IMR-90 (cell line): Measurements from ENCODE around the gene UNKL. TPM values are rescaled to one million over a fixed set of nuclear protein-coding genes. Genes with fewer than 3 reads are reported as not detected.

Experiments
- ATAC-seq: fragments of 200-7000 bp; cut with Tn5 transposase; 2 replicates; pipeline ENCODE4 v1.9.1; 2020; ENCODE audit warnings: low read depth, mild to moderate bottlenecking, moderate library complexity
- BruUV-seq: library from RNA; stranded (reverse); fragments of 400-500 nt; replicated peaks from 2 replicates; lab custom pipeline; 2021; lab: Mats Ljungman, UMichigan
- CTCF ChIA-PET: fragments of 300-600 bp; formaldehyde crosslinking; extraction: SDS; loops from one replicate; lab custom pipeline; 2021; ENCODE audit warnings: antibody characterized with exemption; lab: Yijun Ruan, JAX
- POLR2A ChIA-PET: fragments of 300-600 bp; sonication (Branson Sonifier 250); formaldehyde crosslinking; loops from one replicate; lab custom pipeline; 2022; ENCODE audit warnings: antibody characterized with exemption; ENCODE audit not compliant: unreplicated experiment; lab: Charles Lee
- DNase-seq: peaks from one replicate; pipeline ENCODE4 v3.0.0; 2013
- H2AFZ ChIP-seq: replicated peaks from 2 replicates; pipeline ENCODE3; 2013; ENCODE audit warnings: low read length, mild to moderate bottlenecking; ENCODE audit not compliant: poor library complexity
- H2AK5ac ChIP-seq: 2 replicates; pipeline ENCODE4 v1.6.1; 2013; ENCODE audit warnings: low read depth, low read length, inconsistent platforms
- H2AK9ac ChIP-seq: replicated peaks from 2 replicates; pipeline ENCODE3; 2013; ENCODE audit warnings: mild to moderate bottlenecking, low read depth, low read length, moderate library complexity; ENCODE audit not compliant: poor library complexity
- H2BK120ac ChIP-seq: 2 replicates; pipeline ENCODE4 v1.6.1; 2013; ENCODE audit warnings: low read depth, low read length, inconsistent platforms
- H2BK15ac ChIP-seq: 3 replicates; pipeline ENCODE4 v1.6.1; 2013; ENCODE audit warnings: low read depth, low read length, inconsistent platforms
- H2BK20ac ChIP-seq: 2 replicates; pipeline ENCODE4 v1.6.1; 2013; ENCODE audit warnings: low read depth, mild to moderate bottlenecking, inconsistent platforms, low read length, moderate library complexity
- H2BK5ac ChIP-seq: 2 replicates; pipeline ENCODE4 v1.6.1; 2013; ENCODE audit warnings: mild to moderate bottlenecking, low read depth, low read length, inconsistent platforms; ENCODE audit not compliant: poor library complexity, severe bottlenecking
- H3K14ac ChIP-seq: replicated peaks from 2 replicates; pipeline ENCODE4 v1.6.1; 2013; ENCODE audit warnings: low read depth, low read length, inconsistent platforms
- H3K18ac ChIP-seq: 2 replicates; pipeline ENCODE4 v1.6.1; 2013; ENCODE audit warnings: low read depth, low read length, control low read depth
- H3K23ac ChIP-seq: 2 replicates; pipeline ENCODE4 v1.6.1; 2013; ENCODE audit warnings: low read depth, low read length, inconsistent platforms
- H3K27ac ChIP-seq: 2 replicates; pipeline ENCODE4 v1.5.1; 2013; ENCODE audit warnings: mild to moderate bottlenecking, control low read depth, low read length; ENCODE audit not compliant: insufficient read depth
- H3K27me3 ChIP-seq: 2 replicates; pipeline ENCODE4 v1.6.1; 2013; ENCODE audit warnings: low read length; ENCODE audit not compliant: control insufficient read depth, insufficient read depth
- H3K36me3 ChIP-seq: 2 replicates; pipeline ENCODE4 v1.6.1; 2013; ENCODE audit warnings: low read length, mixed read lengths; ENCODE audit not compliant: control insufficient read depth, insufficient read depth
- H3K4ac ChIP-seq: 2 replicates; pipeline ENCODE4 v1.6.1; 2013; ENCODE audit warnings: low read depth, low read length, inconsistent platforms
- H3K4me1 ChIP-seq: 2 replicates; pipeline ENCODE4 v1.6.1; 2013; ENCODE audit warnings: low read length, mixed read lengths; ENCODE audit not compliant: control insufficient read depth, insufficient read depth
- H3K4me2 ChIP-seq: 2 replicates; pipeline ENCODE4 v1.6.1; 2013; ENCODE audit warnings: low read depth, mild to moderate bottlenecking, control low read depth, low read length, moderate library complexity
- H3K4me3 ChIP-seq: 2 replicates; pipeline ENCODE4 v1.5.1; 2013; ENCODE audit warnings: low read depth, mild to moderate bottlenecking, control low read depth, low read length, moderate library complexity; ENCODE audit not compliant: insufficient read depth
- H3K56ac ChIP-seq: 2 replicates; pipeline ENCODE4 v1.6.1; 2013; ENCODE audit warnings: low read length, inconsistent platforms; ENCODE audit not compliant: insufficient read depth; ENCODE audit errors: extremely low read depth
- H3K79me1 ChIP-seq, 2 experiments: 2 replicates each; pipeline ENCODE4 v1.6.1; 2013; ENCODE audit warnings: low read length in 2 of 2, inconsistent platforms in 1 of 2, low read depth in 1 of 2
- H3K9ac ChIP-seq: 2 replicates; pipeline ENCODE4 v1.6.1; 2013; ENCODE audit warnings: low read depth, low read length, control low read depth
- H3K9me1 ChIP-seq: 2 replicates; pipeline ENCODE4 v1.6.1; 2013; ENCODE audit warnings: low read length, inconsistent platforms; ENCODE audit not compliant: insufficient read depth
- H3K9me3 ChIP-seq: 2 replicates; pipeline ENCODE4 v1.6.1; 2013; ENCODE audit warnings: low read length; ENCODE audit not compliant: control insufficient read depth, insufficient read depth
- H4K20me1 ChIP-seq: 2 replicates; pipeline ENCODE4 v1.6.1; 2013; ENCODE audit warnings: low read length, inconsistent platforms; ENCODE audit not compliant: insufficient read depth
- H4K5ac ChIP-seq: 2 replicates; pipeline ENCODE4 v1.6.1; 2013; ENCODE audit warnings: mild to moderate bottlenecking, low read depth, low read length, control low read depth
- H4K8ac ChIP-seq, 2 experiments: 2 replicates each; pipeline ENCODE4 v1.6.1; 2013; ENCODE audit warnings: low read depth in 2 of 2, low read length in 2 of 2, control low read depth in 1 of 2, inconsistent platforms in 1 of 2
- H4K91ac ChIP-seq: 2 replicates; pipeline ENCODE4 v1.6.1; 2013; ENCODE audit warnings: low read depth, low read length, inconsistent platforms; ENCODE audit not compliant: insufficient read depth
- BHLHE40 ChIP-seq: fragments of 150-350 bp; IDR thresholded peaks from 2 replicates; pipeline ENCODE4 v1.6.1; 2016; ENCODE audit warnings: mild to moderate bottlenecking, low read depth, low read length
- CTCF ChIP-seq: conservative IDR thresholded peaks from 2 replicates; pipeline ENCODE4 v1.5.1; 2012; ENCODE audit warnings: mild to moderate bottlenecking, low read depth, low read length, improper control_type of control experiment
- POLR2A ChIP-seq: IDR thresholded peaks from 2 replicates; pipeline ENCODE4 v1.6.1; 2012; ENCODE audit warnings: mild to moderate bottlenecking, low read depth, low read length
- RCOR1 ChIP-seq: IDR thresholded peaks from 2 replicates; pipeline ENCODE4 v1.6.1; 2012; ENCODE audit warnings: mild to moderate bottlenecking, low read length, improper control_type of control experiment; ENCODE audit not compliant: insufficient replicate concordance
- WGBS, 2 experiments: methylation state at CpG; one replicate each; pipeline versions ENCODE4 v1.1.5 to v1.1.7; 2013; ENCODE audit warnings: missing lambda C conversion rate in 2 of 2; ENCODE audit not compliant: insufficient read length in 1 of 2; ENCODE audit errors: extremely low coverage in 2 of 2; 5-methylcytosine and 5-hydroxymethylcytosine counted together
- dilution Hi-C: fragments of 300-500 bp; cut with HindIII; formaldehyde crosslinking; loops from one replicate; pipeline ENCODE4 v1.14.3; 2018; ENCODE audit warnings: low sequenced_read_pairs; ENCODE audit not compliant: unreplicated experiment
- in situ Hi-C: fragments of 300-500 bp; cut with MboI; formaldehyde crosslinking; loops from 3 replicates; pipeline ENCODE4 v1.14.3; 2019; ENCODE audit warnings: low sequenced_read_pairs, inconsistent platforms, mixed read lengths
- intact Hi-C: fragments of 100-400 bp; cut with micrococcal nuclease; formaldehyde crosslinking; loops from 2 replicates; pipeline ENCODE4 v1.10.0; 2022
- polyA plus RNA-seq, 3 experiments: library from polyadenylated mRNA; depleted of rRNA; stranded (reverse); fragments of >200 nt; gene quantifications; 2 replicates each; pipeline ENCODE4 v1.2.3, GENCODE V29; 2012; ENCODE audit warnings: low replicate concordance in 1 of 3
- total RNA-seq: library from RNA; depleted of rRNA; stranded (reverse); fragments of >200 nt; gene quantifications from 2 replicates; pipeline ENCODE4 v1.2.3, GENCODE V29; 2012

UNKL gene
- total and polyA plus RNA-seq, 2 of the 4 experiments (the other 2 are of a cell fraction), result 4.1 to 13.3 TPM

DNA sequence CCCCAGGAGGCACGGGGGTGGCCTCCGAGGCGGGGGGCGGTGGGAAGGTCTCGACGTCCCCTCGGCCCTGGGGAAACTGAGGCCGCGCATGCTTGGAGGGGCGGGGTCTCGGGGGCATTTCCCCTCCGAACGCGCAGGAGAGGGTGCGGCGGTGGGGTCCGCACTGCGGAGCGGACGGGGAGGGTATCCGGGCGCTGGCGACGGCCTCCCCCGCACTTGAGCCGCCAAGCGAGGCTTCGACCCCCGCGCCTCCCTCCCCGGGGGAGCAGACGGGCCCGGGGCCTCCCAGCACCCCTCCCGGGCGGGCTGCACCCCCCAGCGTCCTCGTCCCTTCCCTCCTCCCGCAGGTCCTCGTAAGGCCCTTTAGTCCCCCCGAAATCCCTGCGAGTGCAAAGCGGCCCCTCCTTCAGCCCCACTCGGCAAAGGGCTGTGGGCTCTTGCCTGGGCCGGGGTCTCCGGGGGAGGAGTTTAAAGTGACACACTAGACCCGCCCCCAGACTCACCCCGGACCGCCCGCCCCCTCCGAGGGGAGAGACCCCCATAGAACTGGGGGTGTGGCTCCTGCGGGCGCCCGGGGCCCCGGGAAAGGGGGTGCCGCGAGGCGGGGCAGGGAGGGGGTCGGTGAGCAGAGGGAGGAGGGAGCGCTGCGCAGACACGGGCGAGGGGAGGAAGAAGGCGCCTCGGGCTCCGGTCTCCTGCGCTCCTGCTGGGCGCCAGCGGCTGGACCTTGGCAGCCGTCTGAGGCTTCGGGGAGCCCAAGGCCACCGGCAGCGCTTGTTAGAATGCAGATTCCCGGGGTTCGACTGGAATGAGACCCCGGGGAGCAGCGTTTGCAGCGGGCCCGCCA, 80.4 kb downstream of the UNKL start:
- TF ChIP-seq BHLHE40 (no peak), POLR2A (no peak), RCOR1 (no peak), CTCF (no peak)
- Histone ChIP-seq H3K27me3 (peaks cover 55% of the 10 kb centered on the region), H2BK15ac (no peak overlapping the region), H2AK5ac (no peak overlapping the region), H3K79me1 (no peaks in the 10 kb centered on the region), H3K4me2 (no peak overlapping the region), H3K9me3 (peaks cover 3% of the 10 kb centered on the region; the same call in 1 of the 2 replicates), H2AK9ac (peak overlapping the region; percentile 28), H3K36me3 (no peaks in the 10 kb centered on the region), H3K27ac (no peak overlapping the region), H3K9me1 (no peaks in the 10 kb centered on the region), H3K4me1 (peaks cover 7% of the 10 kb centered on the region), H4K91ac (no peak overlapping the region), H2BK120ac (no peak overlapping the region), H2BK5ac (no peak overlapping the region), H3K14ac (no peak overlapping the region), H4K20me1 (no peaks in the 10 kb centered on the region; the same call in 1 of the 2 replicates), H3K9ac (no peak overlapping the region), H3K4ac (no peak overlapping the region), H2AFZ (peak overlapping the region; percentile 87), H3K23ac (no peak overlapping the region), H4K8ac (no peak overlapping the region), H3K4me3 (peak overlapping the region; percentile 33), H2BK20ac (no peak overlapping the region), H3K18ac (no peak overlapping the region), H3K56ac (no peak overlapping the region), H4K5ac (no peak overlapping the region)
- in situ Hi-C loops, result no loop called here
- DNase-seq (no peak), ATAC-seq (no peak)
- WGBS, 2 experiments, result 1% methylated on average over 35 of the region's 78 CpGs; no CpG with 5 or more reads in 1 of the 2 experiments
- CTCF ChIA-PET, result no interaction called here
- POLR2A ChIA-PET, result no interaction called here
- intact Hi-C loops, result no loop called here
- no TSS peak for BruUV-seq
- dilution Hi-C loops, result no loop called here
